Measurements from ENCODE around the gene DNASE1L2. TPM values are rescaled to one million over a fixed set of nuclear protein-coding genes. Genes with fewer than 3 reads are reported as not detected.

The DNASE1L2 gene
- total and polyA plus RNA-seq, 3 donors from 2014 or later: 1.1 to 3.5 (median 2.5) TPM

DNA sequence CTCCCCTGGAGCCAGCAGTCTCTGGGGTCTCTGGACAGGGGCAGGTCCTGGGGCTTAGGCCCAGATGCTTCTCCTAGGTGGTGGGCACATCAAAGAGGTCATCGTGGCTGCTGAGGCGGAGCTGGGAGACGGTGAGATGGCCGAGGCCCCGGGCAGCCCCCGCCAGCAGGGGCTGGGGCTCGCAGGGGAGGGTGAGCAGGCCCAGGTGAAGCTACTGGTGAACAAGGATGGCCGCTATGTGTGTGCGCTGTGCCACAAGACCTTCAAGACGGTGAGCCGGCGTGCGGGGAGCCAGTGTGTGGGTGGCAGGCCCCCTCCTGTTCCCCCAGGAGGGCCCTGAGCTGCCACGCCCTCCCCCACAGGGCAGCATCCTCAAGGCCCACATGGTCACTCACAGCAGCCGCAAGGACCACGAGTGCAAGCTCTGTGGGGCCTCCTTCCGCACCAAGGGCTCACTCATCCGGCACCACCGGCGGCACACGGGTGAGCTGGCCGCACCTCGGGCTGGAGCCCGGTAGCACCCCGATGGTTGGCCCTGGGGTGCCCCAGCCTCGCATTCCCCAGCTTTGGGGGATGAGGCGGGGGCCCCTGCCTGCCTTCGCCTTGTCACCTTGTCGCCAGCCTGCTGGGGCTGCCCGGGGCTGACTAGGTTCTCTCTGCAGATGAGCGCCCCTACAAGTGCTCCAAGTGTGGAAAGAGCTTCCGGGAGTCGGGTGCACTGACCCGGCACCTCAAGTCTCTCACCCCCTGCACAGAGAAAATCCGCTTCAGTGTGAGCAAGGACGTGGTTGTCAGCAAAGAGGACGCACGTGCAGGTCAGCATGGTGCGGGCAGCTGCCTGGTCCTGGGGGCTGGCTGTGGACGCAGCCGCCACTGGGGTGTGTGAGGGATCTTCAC lies 3.9 kb upstream of the DNASE1L2 start:
- no peak overlapping the region for H3K4me3 ChIP-seq
- no peaks in the 10 kb centered on the region for H3K9me3 ChIP-seq
- peaks cover 9% of the 10 kb centered on the region for H3K4me1 ChIP-seq
- TF ChIP-seq POLR2A (IDR thresholded peaks at IDR 0.05): no peak
- TF ChIP-seq, protein P1, sequence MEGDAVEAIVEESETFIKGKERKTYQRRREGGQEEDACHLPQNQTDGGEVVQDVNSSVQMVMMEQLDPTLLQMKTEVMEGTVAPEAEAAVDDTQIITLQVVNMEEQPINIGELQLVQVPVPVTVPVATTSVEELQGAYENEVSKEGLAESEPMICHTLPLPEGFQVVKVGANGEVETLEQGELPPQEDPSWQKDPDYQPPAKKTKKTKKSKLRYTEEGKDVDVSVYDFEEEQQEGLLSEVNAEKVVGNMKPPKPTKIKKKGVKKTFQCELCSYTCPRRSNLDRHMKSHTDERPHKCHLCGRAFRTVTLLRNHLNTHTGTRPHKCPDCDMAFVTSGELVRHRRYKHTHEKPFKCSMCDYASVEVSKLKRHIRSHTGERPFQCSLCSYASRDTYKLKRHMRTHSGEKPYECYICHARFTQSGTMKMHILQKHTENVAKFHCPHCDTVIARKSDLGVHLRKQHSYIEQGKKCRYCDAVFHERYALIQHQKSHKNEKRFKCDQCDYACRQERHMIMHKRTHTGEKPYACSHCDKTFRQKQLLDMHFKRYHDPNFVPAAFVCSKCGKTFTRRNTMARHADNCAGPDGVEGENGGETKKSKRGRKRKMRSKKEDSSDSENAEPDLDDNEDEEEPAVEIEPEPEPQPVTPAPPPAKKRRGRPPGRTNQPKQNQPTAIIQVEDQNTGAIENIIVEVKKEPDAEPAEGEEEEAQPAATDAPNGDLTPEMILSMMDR (IDR thresholded peaks at IDR 0.05): no peak
- no peaks in the 10 kb centered on the region for H3K27me3 ChIP-seq
- WGBS, 2 donors: 83% methylated on average over 7 to 36 of the region's 41 CpGs
- no peaks in the 10 kb centered on the region for H3K36me3 ChIP-seq (ENCODE audit: low read depth, missing control alignments)
- DNase-seq: no peak
- intact Hi-C loops (cut with DNase I; ENCODE audit: low total_unique reads): no loop called here
- no peak overlapping the region for H3K27ac ChIP-seq

DNA sequence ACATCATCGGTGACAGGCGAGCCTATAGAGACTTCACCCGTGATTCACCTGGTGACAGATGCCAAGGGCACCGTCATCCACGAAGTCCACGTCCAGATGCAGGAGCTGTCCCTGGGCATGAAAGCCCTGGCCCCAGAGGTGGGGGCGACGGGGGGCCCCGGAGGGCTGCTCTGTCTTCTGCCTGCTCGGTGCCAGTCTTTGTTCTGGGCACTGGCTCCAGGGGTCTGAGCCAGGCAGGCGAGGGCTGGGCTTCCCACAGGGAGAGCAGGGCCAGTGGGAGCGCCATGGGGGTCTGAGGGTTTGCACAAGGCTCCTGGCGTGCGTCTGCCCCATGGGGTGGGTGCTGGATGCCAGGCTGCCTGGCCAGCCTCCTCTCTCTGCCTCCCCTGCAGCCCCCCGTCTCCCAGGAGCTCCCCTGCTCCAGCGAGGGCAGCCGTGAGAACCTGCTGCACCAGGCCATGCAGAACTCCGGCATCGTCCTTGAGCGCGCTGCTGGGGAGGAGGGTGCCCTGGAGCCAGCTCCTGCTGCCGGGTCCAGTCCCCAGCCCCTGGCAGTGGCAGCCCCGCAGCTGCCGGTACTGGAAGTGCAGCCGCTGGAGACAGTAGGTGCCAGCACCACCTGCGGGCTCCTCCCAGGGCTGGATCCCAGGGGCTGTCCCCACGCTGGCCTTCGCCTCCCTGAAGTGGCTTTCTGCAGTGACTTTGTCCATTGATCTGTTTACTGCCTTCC lies 3.0 kb upstream of the DNASE1L2 start:
- intact Hi-C loops (cut with DNase I; ENCODE audit: low total_unique reads): no loop called here
- WGBS, 2 donors: 94 to 100% methylated on average over 3 to 28 of the region's 28 CpGs
- H3K36me3 ChIP-seq (ENCODE audit: low read depth, missing control alignments): no peaks in the 10 kb centered on the region

GRCh38 chr16:2233872-2234812 lies 2.1 kb upstream of the DNASE1L2 start:
- no peak for DNase-seq

More for the DNA sequence above, 3.0 kb upstream of the DNASE1L2 start:
- H3K27me3 ChIP-seq: no peaks in the 10 kb centered on the region
- peaks cover 9% of the 10 kb centered on the region for H3K4me1 ChIP-seq
- DNase-seq: no peak
- no peaks in the 10 kb centered on the region for H3K9me3 ChIP-seq
- H3K27ac ChIP-seq: no peak overlapping the region
- no peak overlapping the region for H3K4me3 ChIP-seq
- TF ChIP-seq POLR2A (IDR thresholded peaks at IDR 0.05): no peak
- TF ChIP-seq, protein P1 (IDR thresholded peaks at IDR 0.05): no peak

DNA sequence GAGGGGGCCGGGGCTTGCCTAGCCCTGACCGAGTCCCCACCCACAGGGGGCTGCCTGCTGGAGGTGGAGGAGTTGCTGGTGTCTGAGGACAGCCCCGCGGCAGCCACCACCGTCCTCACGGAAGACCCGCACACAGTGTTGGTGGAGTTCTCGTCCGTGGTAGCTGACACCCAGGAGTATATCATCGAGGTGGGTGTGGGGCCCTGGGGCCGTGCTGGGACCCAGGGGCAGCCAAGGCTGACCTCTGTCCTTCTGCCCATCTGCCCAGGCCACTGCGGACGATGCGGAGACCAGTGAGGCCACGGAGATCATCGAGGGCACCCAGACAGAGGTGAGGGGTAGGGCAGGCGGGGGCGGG lies 1.5 kb upstream of the DNASE1L2 start:
- no peak for DNase-seq

More at GRCh38 chr16:2233872-2234812, 2.1 kb upstream of the DNASE1L2 start:
- Histone ChIP-seq H3K4me1 (peaks cover 9% of the 10 kb centered on the region), H3K27ac (no peak overlapping the region), H3K4me3 (no peak overlapping the region), H3K36me3 (ENCODE audit: low read depth, missing control alignments) (no peaks in the 10 kb centered on the region), H3K27me3 (no peaks in the 10 kb centered on the region), H3K9me3 (no peaks in the 10 kb centered on the region)
- intact Hi-C loops (cut with DNase I; ENCODE audit: low total_unique reads): no loop called here
- TF ChIP-seq, protein P1 (IDR thresholded peaks at IDR 0.05): no peak
- 94 to 96% methylated on average over 9 to 51 of the region's 51 CpGs for WGBS, 2 donors

More for the DNA sequence above, 1.5 kb upstream of the DNASE1L2 start:
- intact Hi-C loops (cut with DNase I; ENCODE audit: low total_unique reads): no loop called here
- Histone ChIP-seq H3K27ac (no peak overlapping the region), H3K9me3 (no peaks in the 10 kb centered on the region), H3K36me3 (ENCODE audit: low read depth, missing control alignments) (no peaks in the 10 kb centered on the region), H3K4me3 (no peak overlapping the region), H3K27me3 (no peaks in the 10 kb centered on the region), H3K4me1 (peaks cover 9% of the 10 kb centered on the region)
- no peak for TF ChIP-seq POLR2A (IDR thresholded peaks at IDR 0.05)
- TF ChIP-seq, protein P1 (IDR thresholded peaks at IDR 0.05): no peak
- 91 to 100% methylated on average over 1 to 17 of the region's 18 CpGs for WGBS, 2 donors

Measured in testis (tissue), 3 donors.